SH-SY5Y (cell line): ENCODE measurements around the gene PRAC1.

Experiments used
- GATA2 ChIP-seq: IDR thresholded peaks from 2 replicates; pipeline ENCODE4 v1.6.1; 2011; ENCODE audit warnings: mild to moderate bottlenecking, low read depth, low read length
- GATA3 ChIP-seq: IDR thresholded peaks from 2 replicates; pipeline ENCODE4 v1.6.1; 2011; ENCODE audit warnings: low read depth, mild to moderate bottlenecking, low read length, moderate library complexity

DNA sequence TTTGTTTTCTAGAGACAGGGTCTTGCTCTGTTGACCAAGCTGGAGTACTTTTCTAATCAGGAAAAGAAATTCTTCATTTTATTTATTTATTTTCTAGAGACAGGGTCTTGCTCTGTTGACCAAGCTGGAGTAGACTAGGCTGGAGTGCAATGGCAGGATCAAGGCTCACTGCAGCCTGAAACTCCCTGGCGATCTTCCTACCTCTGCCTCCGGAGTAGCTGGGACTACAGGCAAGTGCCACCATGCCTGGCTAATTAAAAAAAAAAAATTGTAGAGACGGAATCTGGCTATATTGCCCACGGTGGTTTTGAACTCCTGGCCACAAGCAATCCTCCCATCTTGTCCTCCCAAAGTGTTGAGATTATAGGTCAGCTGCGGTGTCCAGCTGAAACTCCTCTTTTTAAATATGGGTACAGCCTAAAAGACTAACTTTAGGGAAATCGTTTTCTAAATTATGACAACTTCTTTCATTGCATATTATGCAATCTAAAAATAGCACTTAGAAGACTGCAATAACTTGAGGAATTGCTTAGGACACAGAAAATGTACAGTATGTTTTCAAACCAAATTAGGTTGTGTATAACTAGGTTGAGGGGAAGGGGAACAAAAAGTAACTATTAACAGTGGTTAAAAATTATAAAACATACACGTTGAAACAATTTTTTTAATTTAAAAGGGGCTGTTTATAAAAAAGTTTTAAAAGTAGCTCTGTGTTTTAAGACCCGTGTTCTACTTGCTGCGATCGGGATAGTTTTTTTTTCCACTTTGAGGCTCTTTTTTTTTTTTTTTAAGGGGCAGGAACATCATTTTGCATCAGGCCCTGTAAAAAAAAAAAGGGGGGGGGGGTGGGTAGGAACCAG, 4.7 kb downstream of the PRAC1 start:
- TF ChIP-seq GATA2 (no peak), GATA3 (no peak)
